Neural crest cell (in vitro differentiated cells): Measurements from ENCODE around the gene RASA3. TPM values are rescaled to one million over a fixed set of nuclear protein-coding genes. Genes with fewer than 3 reads are reported as not detected.

Source experiments
- DNase-seq: peaks from one replicate; pipeline ENCODE4 v3.0.0; 2021; ENCODE audit warnings: low read depth, mixed read lengths, low spot score
- H3K27ac Mint-ChIP-seq: one replicate; pipeline ENCODE4 v1.8.0; 2021; ENCODE audit warnings: mild to moderate bottlenecking, mixed read lengths; ENCODE audit not compliant: unreplicated experiment
- H3K27me3 Mint-ChIP-seq: 2 replicates; pipeline ENCODE4 v1.8.0; 2021; ENCODE audit warnings: low read depth, mild to moderate bottlenecking, mixed read lengths
- H3K36me3 Mint-ChIP-seq: 2 replicates; pipeline ENCODE4 v1.8.0; 2021; ENCODE audit warnings: low read depth, mild to moderate bottlenecking, mixed read lengths
- H3K4me1 Mint-ChIP-seq: 2 replicates; pipeline ENCODE4 v1.8.0; 2021; ENCODE audit warnings: mixed read lengths
- H3K4me3 Mint-ChIP-seq: one replicate; pipeline ENCODE4 v1.8.0; 2021; ENCODE audit warnings: mild to moderate bottlenecking, mixed read lengths
- H3K9me3 Mint-ChIP-seq: 2 replicates; pipeline ENCODE4 v1.8.0; 2021; ENCODE audit warnings: mixed read lengths
- total RNA-seq: library from RNA; stranded (reverse); gene quantifications from 2 replicates; pipeline ENCODE4 v1.2.1, GENCODE V29; 2021
- TF ChIP-seq, protein P1 (sequence below): fragments of 200-600 bp; sonication (generic); conservative IDR thresholded peaks from 2 replicates; pipeline ENCODE4 v1.5.0; 2021; ENCODE audit warnings: antibody characterized with exemption, mild to moderate bottlenecking

RASA3 gene
- total RNA-seq, 1 donor from 2014 or later, result 29.5 TPM

DNA sequence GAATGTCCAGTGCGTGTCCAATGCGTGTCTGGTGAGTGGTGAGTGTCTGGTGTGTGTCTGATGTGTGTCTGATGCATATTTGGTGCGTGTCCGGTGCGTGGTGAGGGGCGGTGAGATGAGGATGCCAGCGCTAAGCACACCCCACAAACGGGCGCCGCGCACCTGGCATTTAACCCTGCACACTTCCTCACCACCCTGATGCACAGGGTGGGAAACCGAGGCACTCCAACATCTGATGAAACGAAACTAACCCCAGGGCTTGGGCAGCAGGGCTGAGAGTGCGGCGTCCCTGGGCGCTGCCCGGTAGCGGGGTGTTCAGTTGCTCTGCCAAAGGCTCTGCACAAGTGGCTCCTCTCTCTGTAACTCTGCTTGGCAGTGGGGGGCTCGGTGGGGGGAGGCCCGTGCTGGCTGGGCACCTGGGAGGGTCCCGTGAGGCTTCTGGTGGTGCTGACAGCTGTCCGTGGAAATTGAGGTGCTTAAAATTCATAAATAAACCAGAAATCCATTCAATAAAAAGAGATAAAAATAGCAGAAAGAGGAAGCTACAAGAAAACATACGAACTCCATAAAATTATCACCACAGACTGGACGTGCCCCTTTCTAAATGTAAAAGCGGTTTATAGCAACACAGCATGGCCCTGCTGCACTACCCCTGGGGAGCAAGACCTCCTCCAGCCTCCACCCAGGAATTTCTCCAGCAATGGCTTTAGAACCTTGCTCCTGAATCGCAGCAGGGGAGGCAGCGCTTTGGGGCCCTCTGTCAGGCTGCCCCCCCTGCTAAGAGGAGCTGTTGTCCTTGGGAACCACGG, 76.0 kb downstream of the RASA3 start:
- Mint-ChIP-seq H3K9me3 (no peaks in the 10 kb centered on the region), H3K27me3 (no peaks in the 10 kb centered on the region), H3K4me1 (peaks cover 65% of the 10 kb centered on the region), H3K4me3 (no peak overlapping the region), H3K27ac (peak overlapping the region; percentile 19), H3K36me3 (peaks cover 3% of the 10 kb centered on the region)
- TF ChIP-seq, protein P1, sequence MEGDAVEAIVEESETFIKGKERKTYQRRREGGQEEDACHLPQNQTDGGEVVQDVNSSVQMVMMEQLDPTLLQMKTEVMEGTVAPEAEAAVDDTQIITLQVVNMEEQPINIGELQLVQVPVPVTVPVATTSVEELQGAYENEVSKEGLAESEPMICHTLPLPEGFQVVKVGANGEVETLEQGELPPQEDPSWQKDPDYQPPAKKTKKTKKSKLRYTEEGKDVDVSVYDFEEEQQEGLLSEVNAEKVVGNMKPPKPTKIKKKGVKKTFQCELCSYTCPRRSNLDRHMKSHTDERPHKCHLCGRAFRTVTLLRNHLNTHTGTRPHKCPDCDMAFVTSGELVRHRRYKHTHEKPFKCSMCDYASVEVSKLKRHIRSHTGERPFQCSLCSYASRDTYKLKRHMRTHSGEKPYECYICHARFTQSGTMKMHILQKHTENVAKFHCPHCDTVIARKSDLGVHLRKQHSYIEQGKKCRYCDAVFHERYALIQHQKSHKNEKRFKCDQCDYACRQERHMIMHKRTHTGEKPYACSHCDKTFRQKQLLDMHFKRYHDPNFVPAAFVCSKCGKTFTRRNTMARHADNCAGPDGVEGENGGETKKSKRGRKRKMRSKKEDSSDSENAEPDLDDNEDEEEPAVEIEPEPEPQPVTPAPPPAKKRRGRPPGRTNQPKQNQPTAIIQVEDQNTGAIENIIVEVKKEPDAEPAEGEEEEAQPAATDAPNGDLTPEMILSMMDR, result no peak
- no peak for DNase-seq

DNA sequence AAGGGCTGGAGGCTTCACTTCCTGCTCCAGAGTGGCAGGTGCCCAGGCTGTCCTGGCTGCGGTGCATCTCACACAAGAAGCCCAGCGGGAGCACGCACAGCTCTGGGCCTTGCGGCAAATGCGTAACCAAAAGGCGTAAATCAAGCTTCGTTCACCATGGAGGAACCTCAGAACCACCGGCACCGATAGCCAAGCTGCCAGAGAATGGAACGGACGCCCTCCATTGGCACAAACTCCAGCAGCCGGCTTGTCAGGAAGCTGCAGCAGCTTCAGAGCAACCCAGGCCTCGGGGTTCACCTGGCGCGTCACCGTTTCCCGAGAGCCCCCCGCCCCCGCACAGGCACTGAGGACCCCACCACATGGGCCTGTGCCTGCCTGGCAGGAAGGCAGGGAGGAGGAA, 76.7 kb downstream of the RASA3 start:
- Mint-ChIP-seq H3K27ac (peak overlapping the region; percentile 40), H3K36me3 (peaks cover 3% of the 10 kb centered on the region), H3K9me3 (no peaks in the 10 kb centered on the region), H3K27me3 (no peaks in the 10 kb centered on the region), H3K4me3 (no peak overlapping the region), H3K4me1 (peaks cover 65% of the 10 kb centered on the region)
- TF ChIP-seq, protein P1, result no peak
- DNase-seq, result no peak

GRCh38 chr13:114054830-114055439, 77.5 kb downstream of the RASA3 start:
- no peaks in the 10 kb centered on the region for H3K27me3 Mint-ChIP-seq
- peak overlapping the region; percentile 68 for H3K4me3 Mint-ChIP-seq
- H3K9me3 Mint-ChIP-seq, result no peaks in the 10 kb centered on the region
- DNase-seq, result peak; percentile 49
- H3K4me1 Mint-ChIP-seq, result peaks cover 62% of the 10 kb centered on the region
- TF ChIP-seq, protein P1, result no peak
- peaks cover 3% of the 10 kb centered on the region for H3K36me3 Mint-ChIP-seq
- H3K27ac Mint-ChIP-seq, result peak overlapping the region; percentile 90

DNA sequence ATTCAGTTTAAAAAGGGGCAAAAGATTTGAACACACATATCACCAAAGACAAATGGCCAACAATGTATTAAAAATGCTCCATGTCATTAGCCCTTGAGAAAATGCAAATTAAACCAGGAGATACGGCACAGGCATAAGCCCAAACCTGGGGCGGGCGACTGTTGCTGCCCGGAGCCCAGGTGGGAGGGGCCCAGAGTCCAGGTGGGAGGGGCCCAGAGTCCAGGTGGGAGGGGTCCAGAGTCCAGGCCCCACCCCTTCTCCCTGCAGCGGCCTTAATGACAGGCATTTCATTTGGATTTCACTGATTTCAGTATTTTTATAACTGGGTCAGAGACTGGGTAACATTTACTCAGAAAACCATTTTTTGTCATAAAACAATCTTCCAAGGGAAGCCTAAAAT, 78.2 kb downstream of the RASA3 start:
- Mint-ChIP-seq H3K4me1 (peaks cover 61% of the 10 kb centered on the region), H3K4me3 (no peak overlapping the region), H3K36me3 (no peaks in the 10 kb centered on the region), H3K27ac (peak overlapping the region; percentile 90), H3K9me3 (no peaks in the 10 kb centered on the region), H3K27me3 (no peaks in the 10 kb centered on the region)
- no peak for DNase-seq
- TF ChIP-seq, protein P1, result no peak

DNA sequence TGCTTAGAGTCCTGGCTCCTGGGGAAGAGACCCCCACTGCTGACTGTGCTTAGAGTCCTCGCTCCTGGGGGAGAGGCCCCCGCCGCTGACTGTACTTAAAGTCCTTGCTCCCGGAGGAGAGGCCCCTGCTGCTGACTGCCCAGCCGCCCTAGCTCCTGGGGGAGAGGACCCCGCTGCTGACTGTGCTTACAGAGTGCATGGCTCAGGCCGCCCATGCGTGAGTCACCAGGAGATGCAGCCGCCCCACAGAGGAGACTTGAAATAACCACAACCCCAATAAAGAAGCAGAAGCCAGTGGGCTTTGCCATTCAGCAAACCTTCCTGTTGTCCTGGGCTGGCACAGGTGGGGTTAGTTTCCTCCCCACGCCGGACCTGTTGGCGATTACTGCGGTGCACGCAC, 79.4 kb downstream of the RASA3 start:
- Mint-ChIP-seq H3K36me3 (no peaks in the 10 kb centered on the region), H3K9me3 (no peaks in the 10 kb centered on the region)

More for the DNA sequence above, 79.4 kb downstream of the RASA3 start:
- no peak for DNase-seq
- Mint-ChIP-seq H3K27me3 (no peaks in the 10 kb centered on the region), H3K27ac (peak overlapping the region; percentile 85), H3K4me1 (peaks cover 58% of the 10 kb centered on the region), H3K4me3 (no peak overlapping the region)
- TF ChIP-seq, protein P1, result no peak
